ENCODE data around the gene OR8D1. TPM values are rescaled to one million over a fixed set of nuclear protein-coding genes. Genes with fewer than 3 reads are reported as not detected.
A peak's percentile ranks its signal among the peaks of the same experiment; 100 is the strongest.
"Not testable (repeated sequence)": the region's sequence is repeated elsewhere in the genome, so short reads cannot be mapped to it uniquely, and the experiment has no call there.

Gene OR8D1
- total and polyA plus RNA-seq, 4 donors, result not detected

DNA sequence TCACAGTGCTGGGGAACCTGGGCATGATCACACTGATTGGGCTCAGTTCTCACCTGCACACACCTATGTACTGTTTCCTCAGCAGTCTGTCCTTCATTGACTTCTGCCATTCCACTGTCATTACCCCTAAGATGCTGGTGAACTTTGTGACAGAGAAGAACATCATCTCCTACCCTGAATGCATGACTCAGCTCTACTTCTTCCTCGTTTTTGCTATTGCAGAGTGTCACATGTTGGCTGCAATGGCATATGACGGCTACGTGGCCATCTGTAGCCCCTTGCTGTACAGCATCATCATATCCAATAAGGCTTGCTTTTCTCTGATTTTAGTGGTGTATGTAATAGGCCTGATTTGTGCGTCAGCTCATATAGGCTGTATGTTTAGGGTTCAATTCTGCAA, 48.7 kb downstream of the OR8D1 start:
- not testable (repeated sequence) for H3K27ac ChIP-seq (ENCODE audit: low read depth, low read length); H3K27me3 ChIP-seq (ENCODE audit: control insufficient read depth, insufficient read depth, low read length); H3K4me1 ChIP-seq (ENCODE audit: control insufficient read depth, insufficient read depth, low read length); H3K36me3 ChIP-seq (ENCODE audit: control insufficient read depth, insufficient read depth, low read length); DNase-seq (ENCODE audit: low read depth in 4 of 6, low spot score in 6 of 6); H3K4me3 ChIP-seq (ENCODE audit: low read depth, low read length); H3K9me3 ChIP-seq (ENCODE audit: control insufficient read depth, insufficient read depth, low read length)
- no CpG with 5 or more reads among the region's 4 CpGs for WGBS (ENCODE audit: insufficient coverage)

DNA sequence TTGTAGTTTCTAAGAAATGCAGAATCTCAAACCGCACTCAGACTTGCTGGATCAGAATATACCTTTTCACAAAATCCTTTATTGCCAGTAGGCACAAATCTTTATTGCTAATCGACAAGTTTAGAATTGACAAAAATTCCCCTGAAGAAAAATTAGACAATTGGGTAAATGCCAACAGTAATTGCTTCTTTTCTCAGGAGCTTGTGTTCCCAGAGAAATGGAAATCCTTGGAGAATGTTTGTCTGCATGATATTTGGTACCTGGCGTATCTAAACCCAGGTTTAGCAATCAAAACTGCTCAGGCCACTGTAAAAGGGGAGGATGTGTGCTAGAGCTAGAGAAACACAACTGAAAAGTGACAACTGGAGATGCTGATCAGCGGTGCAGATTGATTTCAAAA, 57.7 kb downstream of the OR8D1 start, which contains the start of gene OR8G5:
Gene OR8G5, plus strand, starts transcription at position 301 of the 400 bp plus-strand sequence. CDS start 8,556 bp downstream, outside the sequence.
- H3K4me3 ChIP-seq (ENCODE audit: low read depth, low read length), result no peak within 1 kb of the TSS
- WGBS (ENCODE audit: insufficient coverage), result 89% methylated on average over 2 of the region's 4 CpGs
- H3K36me3 ChIP-seq (ENCODE audit: control insufficient read depth, insufficient read depth, low read length), result no peaks in the 10 kb centered on the region
- DNase-seq (ENCODE audit: low read depth in 4 of 6, low spot score in 6 of 6), result peak in 1 of 6 donors; percentile 1
- H3K27me3 ChIP-seq (ENCODE audit: control insufficient read depth, insufficient read depth, low read length), result no peaks in the 10 kb centered on the region
- no peaks in the 10 kb centered on the region for H3K9me3 ChIP-seq (ENCODE audit: control insufficient read depth, insufficient read depth, low read length)
- H3K4me1 ChIP-seq (ENCODE audit: control insufficient read depth, insufficient read depth, low read length), result no peaks in the 10 kb centered on the region
- no peak within 1 kb of the TSS for H3K27ac ChIP-seq (ENCODE audit: low read depth, low read length)

Other genes with a start within 250 kb of the OR8D1 start
- gene VWA5A, start 198.5 kb downstream of the OR8D1 start, total RNA-seq, result 10 to 100 TPM; 22.8 to 50.4 TPM
- 10 to 100 TPM; 38.4 to 41.5 TPM for gene VWA5A, start 198.5 kb downstream of the OR8D1 start, polyA plus RNA-seq (ENCODE audit: insufficient read length in 2 of 2)
- not detected for gene OR10D3, start 130.6 kb downstream of the OR8D1 start, total RNA-seq
- gene OR10D3, start 130.6 kb downstream of the OR8D1 start, polyA plus RNA-seq (ENCODE audit: insufficient read length in 2 of 2), result not detected
- gene OR8G1, start 72.9 kb downstream of the OR8D1 start, total RNA-seq, result not detected
- not detected for gene OR8G1, start 72.9 kb downstream of the OR8D1 start, polyA plus RNA-seq (ENCODE audit: insufficient read length in 2 of 2)
- gene OR8G5, start 57.6 kb downstream of the OR8D1 start, total RNA-seq, result not detected
- not detected for gene OR8G5, start 57.6 kb downstream of the OR8D1 start, polyA plus RNA-seq (ENCODE audit: insufficient read length in 2 of 2)
- gene OR8D2, start 6.2 kb upstream of the OR8D1 start, total RNA-seq, result not detected
- not detected for gene OR8D2, start 6.2 kb upstream of the OR8D1 start, polyA plus RNA-seq (ENCODE audit: insufficient read length in 2 of 2)
- gene OR8B2, start 70.5 kb upstream of the OR8D1 start, total RNA-seq, result not detected
- not detected for gene OR8B2, start 70.5 kb upstream of the OR8D1 start, polyA plus RNA-seq (ENCODE audit: insufficient read length in 2 of 2)
- not detected for gene OR8B3, start 85.1 kb upstream of the OR8D1 start, total RNA-seq
- gene OR8B3, start 85.1 kb upstream of the OR8D1 start, polyA plus RNA-seq (ENCODE audit: insufficient read length in 2 of 2), result not detected
- gene OR8B4, start 110.9 kb upstream of the OR8D1 start, total RNA-seq, result not detected
- not detected for gene OR8B4, start 110.9 kb upstream of the OR8D1 start, polyA plus RNA-seq (ENCODE audit: insufficient read length in 2 of 2)
- not detected for gene OR8B8, start 131.7 kb upstream of the OR8D1 start, total RNA-seq
- gene OR8B8, start 131.7 kb upstream of the OR8D1 start, polyA plus RNA-seq (ENCODE audit: insufficient read length in 2 of 2), result not detected
- not detected for gene OR8B12, start 229.7 kb upstream of the OR8D1 start, total RNA-seq
- not detected for gene OR8B12, start 229.7 kb upstream of the OR8D1 start, polyA plus RNA-seq (ENCODE audit: insufficient read length in 2 of 2)

Measured in spinal cord (tissue), 10 donors.